ENCODE data around the gene CDH4.

CDH4 gene

GRCh38 chr20:61636531-61637116, 384.6 kb downstream of the CDH4 start:
- DNase-seq (ENCODE audit: low read depth): no peak
- H3K4me3 ChIP-seq (ENCODE audit: low read depth, low read length): no peak overlapping the region

- no peak overlapping the region for H3K4me3 ChIP-seq (ENCODE audit: low read depth, low read length)
- peak; percentile 22 for DNase-seq (ENCODE audit: low read depth)
These were observed 386.9 kb downstream of the CDH4 start for GRCh38 chr20:61638802-61639585.

- no peak overlapping the region for H3K4me3 ChIP-seq (ENCODE audit: low read depth, low read length)
- DNase-seq (ENCODE audit: low read depth): no peak
These were observed 388.2 kb downstream of the CDH4 start for GRCh38 chr20:61640131-61640870.

GRCh38 chr20:61640871-61641245, 388.8 kb downstream of the CDH4 start:
- DNase-seq (ENCODE audit: low read depth): no peak
- no peak overlapping the region for H3K4me3 ChIP-seq (ENCODE audit: low read depth, low read length)

- H3K4me3 ChIP-seq (ENCODE audit: low read depth, low read length): no peak overlapping the region
- no peak for DNase-seq (ENCODE audit: low read depth)
These were observed 391.8 kb downstream of the CDH4 start for GRCh38 chr20:61643656-61644377.

GRCh38 chr20:61644378-61645076, 392.5 kb downstream of the CDH4 start:
- DNase-seq (ENCODE audit: low read depth): no peak
- no peak overlapping the region for H3K4me3 ChIP-seq (ENCODE audit: low read depth, low read length)

DNA sequence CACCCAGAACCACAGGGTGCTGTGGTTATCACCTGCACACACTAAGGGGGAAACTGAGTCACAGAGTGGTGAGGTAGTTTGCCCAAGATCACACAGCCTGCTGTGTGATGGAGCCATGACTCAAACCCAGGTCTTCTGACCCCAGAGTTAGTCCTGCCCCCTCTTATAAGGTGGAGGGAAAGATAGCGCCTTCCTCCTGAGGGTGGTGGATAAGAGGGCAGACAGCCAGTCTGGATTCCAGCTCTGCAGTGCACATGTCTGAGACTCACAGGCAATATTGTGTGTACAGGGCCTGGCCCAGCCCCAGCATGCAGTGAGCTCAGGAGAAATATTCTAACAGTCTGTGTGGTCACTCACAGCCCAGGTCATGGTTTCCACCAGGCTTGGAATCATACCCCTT, 393.7 kb downstream of the CDH4 start:
- no peak overlapping the region for H3K4me3 ChIP-seq (ENCODE audit: low read depth, low read length)
- DNase-seq (ENCODE audit: low read depth): no peak

GRCh38 chr20:61646453-61646852, 394.4 kb downstream of the CDH4 start:
- no peak overlapping the region for H3K4me3 ChIP-seq (ENCODE audit: low read depth, low read length)
- no peak for DNase-seq (ENCODE audit: low read depth)

- no peak overlapping the region for H3K4me3 ChIP-seq (ENCODE audit: low read depth, low read length)
- DNase-seq (ENCODE audit: low read depth): no peak
These were observed 394.9 kb downstream of the CDH4 start for GRCh38 chr20:61646986-61647385.

DNA sequence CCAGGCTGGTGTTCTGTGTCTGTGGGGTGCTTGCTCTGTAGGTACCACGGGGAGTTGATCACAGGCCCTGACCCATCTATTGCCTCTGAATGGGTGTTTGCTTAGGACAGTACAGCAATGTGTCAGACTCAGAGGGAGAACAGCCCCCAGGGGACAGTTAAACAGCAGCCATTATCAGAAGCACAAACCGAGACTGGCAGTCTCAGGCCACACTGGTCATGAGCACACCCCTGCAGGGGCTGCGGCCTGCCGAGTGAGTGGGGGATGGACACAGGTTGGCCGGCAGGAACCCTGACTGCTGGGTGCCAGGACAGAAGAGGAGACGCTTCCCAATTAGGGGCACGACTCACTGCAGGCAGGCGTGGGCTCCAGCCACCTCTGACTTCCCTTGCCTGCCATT, 395.6 kb downstream of the CDH4 start:
- no peak overlapping the region for H3K4me3 ChIP-seq (ENCODE audit: low read depth, low read length)
- DNase-seq (ENCODE audit: low read depth): no peak

DNA sequence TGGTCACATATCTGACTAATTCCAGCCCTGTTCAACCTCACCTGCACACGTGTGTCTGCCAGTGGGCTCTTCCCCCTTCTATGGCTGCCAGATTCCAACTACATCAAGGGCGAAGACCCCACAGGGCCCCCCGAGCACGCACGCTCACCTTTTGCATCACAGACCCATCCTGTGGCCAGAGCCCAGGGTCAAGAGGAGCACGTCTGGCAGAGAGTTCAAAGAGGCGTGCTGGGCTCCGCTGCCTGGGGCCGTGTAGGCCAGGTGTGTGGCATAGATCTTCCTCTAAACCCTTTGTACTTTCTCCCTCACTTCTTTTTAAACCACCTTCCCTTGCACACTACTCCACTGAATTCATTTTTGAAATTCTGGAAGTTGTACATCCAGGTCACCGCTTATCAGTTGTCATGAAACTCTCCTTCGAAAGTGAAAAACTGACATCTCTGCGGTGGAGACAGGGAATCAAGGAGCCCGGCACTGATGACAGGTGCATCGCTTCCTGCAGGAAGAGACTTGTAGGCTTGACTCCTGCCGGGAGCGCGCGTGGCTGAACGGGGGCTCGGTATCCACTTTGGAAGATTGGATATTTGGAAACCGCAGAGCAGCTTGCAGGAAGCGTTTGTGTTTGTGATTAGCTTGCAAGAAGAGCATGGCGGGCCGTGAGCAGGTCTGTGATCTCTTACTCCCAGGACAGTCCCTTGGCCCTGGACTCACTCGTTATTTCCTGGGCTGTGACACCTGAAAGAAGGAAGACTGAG, 397.2 kb downstream of the CDH4 start:
- DNase-seq (ENCODE audit: low read depth): no peak

GRCh38 chr20:61649860-61650162, 397.8 kb downstream of the CDH4 start:
- DNase-seq (ENCODE audit: low read depth): no peak
- H3K4me3 ChIP-seq (ENCODE audit: low read depth, low read length): no peak overlapping the region

More for the DNA sequence above, 397.2 kb downstream of the CDH4 start:
- H3K4me3 ChIP-seq (ENCODE audit: low read depth, low read length): no peak overlapping the region

GRCh38 chr20:61650912-61651733, 399.1 kb downstream of the CDH4 start:
- no peak for DNase-seq (ENCODE audit: low read depth)
- no peak overlapping the region for H3K4me3 ChIP-seq (ENCODE audit: low read depth, low read length)

- no peak overlapping the region for H3K4me3 ChIP-seq (ENCODE audit: low read depth, low read length)
- no peak for DNase-seq (ENCODE audit: low read depth)
These were observed 400.1 kb downstream of the CDH4 start for GRCh38 chr20:61652146-61652545.

DNA sequence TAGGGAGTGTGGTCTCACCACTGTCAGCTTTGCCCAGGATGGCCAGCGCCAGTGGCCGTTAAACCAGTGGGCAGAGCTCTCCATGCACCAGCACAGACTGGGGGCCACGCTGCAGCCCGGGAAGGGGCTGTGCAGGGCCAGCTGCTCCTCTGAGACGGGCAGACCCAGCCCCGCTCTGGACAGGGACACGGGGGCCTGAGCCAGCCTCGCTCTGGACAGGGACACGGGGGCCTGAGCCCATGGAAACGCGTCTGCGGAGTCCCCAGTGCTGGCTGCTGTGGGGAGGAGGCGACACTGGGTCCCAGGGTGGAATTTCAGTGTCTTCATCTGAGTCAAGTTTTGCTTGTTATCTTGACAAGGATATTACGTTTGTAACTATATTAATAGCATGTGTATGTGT, 402.7 kb downstream of the CDH4 start:
- DNase-seq (ENCODE audit: low read depth): no peak
- H3K4me3 ChIP-seq (ENCODE audit: low read depth, low read length): no peak overlapping the region

DNA sequence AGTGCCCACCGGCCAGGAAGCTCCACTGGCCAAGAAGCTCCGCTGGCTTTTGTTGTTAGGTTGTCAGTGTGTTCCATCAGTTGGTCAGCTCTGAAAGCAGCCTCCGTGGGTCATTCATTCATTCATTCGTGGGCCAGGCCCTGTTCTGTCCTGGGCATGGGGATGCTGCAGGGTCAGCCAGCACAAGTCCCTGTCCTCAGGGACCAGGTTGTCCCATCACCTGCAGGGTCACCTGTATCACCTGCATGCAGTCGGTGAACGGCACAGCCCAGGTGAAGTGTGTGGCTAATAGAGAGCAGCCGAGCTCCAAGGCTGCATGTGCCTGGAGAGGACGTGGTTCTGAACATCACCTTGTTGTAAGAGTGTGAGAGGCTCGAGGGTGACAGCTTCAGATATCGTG, 403.5 kb downstream of the CDH4 start:
- H3K4me3 ChIP-seq (ENCODE audit: low read depth, low read length): no peak overlapping the region
- no peak for DNase-seq (ENCODE audit: low read depth)

DNA sequence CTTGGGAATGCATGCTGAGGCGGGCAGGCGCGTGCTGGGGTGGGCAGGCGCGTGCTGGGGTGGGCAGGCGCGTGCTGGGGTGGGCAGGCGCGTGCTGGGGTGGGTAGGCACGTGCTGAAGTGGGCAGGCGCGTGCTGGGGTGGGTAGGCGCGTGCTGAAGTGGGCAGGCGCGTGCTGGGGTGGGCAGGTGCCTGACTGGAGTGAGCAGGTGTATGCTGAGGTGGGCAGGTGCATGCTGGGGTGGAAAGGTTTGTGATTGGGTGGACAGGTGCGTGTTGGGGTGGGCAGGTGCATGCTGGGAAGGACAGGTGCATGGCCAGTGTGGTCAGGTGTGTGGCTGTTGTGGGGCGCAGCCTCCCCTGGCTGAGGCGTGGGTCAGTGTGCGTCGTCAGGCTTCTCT, 404.1 kb downstream of the CDH4 start:
- no peak overlapping the region for H3K4me3 ChIP-seq (ENCODE audit: low read depth, low read length)
- no peak for DNase-seq (ENCODE audit: low read depth)

GRCh38 chr20:61657721-61658377, 405.8 kb downstream of the CDH4 start:
- DNase-seq (ENCODE audit: low read depth): no peak
- no peak overlapping the region for H3K4me3 ChIP-seq (ENCODE audit: low read depth, low read length)
